Gastrocnemius medialis (tissue), 4 donors: ENCODE results near the gene CLIC1.

Source experiments
- POLR2A ChIP-seq, 2 donors: fragments of 450-650 bp; IDR thresholded peaks; one replicate each; pipeline ENCODE4 v1.6.1; 2017; ENCODE audit warnings: antibody characterized with exemption in 2 of 2, mild to moderate bottlenecking in 2 of 2, moderate library complexity in 2 of 2
- TF ChIP-seq, protein P1 (sequence below), 5 experiments: fragments of 450-650 bp in 3 of 5; fragments of 200-600 bp in 2 of 5; sonication (generic) in 2 of 5; IDR thresholded peaks in 4 of 5; conservative IDR thresholded peaks in 1 of 5; 1 replicate in 4 of 5; 2 replicates in 1 of 5; pipeline ENCODE4 v1.5.1; 2016 to 2019; ENCODE audit warnings: antibody characterized with exemption in 5 of 5, mild to moderate bottlenecking in 3 of 5, moderate library complexity in 3 of 5

DNA sequence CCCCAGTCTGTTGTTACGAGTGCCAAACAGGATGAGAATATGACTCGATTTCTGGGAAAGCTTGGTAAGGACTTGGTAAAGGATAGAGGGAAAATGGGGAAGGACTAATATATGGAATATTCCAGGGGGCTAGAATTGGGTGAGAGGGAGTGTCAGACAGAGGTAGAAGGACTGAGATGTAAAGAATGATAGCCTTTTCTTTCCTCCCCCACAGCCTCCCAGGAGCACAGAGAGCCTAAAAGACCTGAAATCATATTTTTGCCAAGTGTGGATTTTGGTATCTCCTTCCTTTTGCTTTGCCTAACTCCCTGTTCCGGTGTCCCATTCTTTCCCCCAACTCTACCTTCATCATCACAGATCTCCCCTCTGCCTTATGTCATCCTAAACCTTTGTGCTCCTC, 6.6 kb upstream of the CLIC1 start:
- TF ChIP-seq, protein P1, sequence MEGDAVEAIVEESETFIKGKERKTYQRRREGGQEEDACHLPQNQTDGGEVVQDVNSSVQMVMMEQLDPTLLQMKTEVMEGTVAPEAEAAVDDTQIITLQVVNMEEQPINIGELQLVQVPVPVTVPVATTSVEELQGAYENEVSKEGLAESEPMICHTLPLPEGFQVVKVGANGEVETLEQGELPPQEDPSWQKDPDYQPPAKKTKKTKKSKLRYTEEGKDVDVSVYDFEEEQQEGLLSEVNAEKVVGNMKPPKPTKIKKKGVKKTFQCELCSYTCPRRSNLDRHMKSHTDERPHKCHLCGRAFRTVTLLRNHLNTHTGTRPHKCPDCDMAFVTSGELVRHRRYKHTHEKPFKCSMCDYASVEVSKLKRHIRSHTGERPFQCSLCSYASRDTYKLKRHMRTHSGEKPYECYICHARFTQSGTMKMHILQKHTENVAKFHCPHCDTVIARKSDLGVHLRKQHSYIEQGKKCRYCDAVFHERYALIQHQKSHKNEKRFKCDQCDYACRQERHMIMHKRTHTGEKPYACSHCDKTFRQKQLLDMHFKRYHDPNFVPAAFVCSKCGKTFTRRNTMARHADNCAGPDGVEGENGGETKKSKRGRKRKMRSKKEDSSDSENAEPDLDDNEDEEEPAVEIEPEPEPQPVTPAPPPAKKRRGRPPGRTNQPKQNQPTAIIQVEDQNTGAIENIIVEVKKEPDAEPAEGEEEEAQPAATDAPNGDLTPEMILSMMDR (IDR thresholded peaks at IDR 0.05 in 4 of 5, conservative IDR thresholded peaks at IDR 0.05 in 1 of 5), result no peak
- no peak for TF ChIP-seq POLR2A (IDR thresholded peaks at IDR 0.05)
